Ovary (tissue), 3 donors: ENCODE measurements around the gene RFPL1.

ENCODE experiments used
- POLR2A ChIP-seq: fragments of 450-650 bp; IDR thresholded peaks from one replicate; pipeline ENCODE4 v1.6.1; 2017; ENCODE audit warnings: antibody characterized with exemption, mild to moderate bottlenecking, moderate library complexity
- TF ChIP-seq, protein P1 (sequence below), 3 donors: fragments of 450-650 bp in 2 of 3; fragments of 200-600 bp in 1 of 3; IDR thresholded peaks; one replicate each; pipeline versions ENCODE4 v1.5.1 to v1.8.0; 2016 to 2022; ENCODE audit warnings: antibody characterized with exemption in 3 of 3, mild to moderate bottlenecking in 1 of 3
- donor health status: DM: no; HTN: no; CAD: no.

DNA sequence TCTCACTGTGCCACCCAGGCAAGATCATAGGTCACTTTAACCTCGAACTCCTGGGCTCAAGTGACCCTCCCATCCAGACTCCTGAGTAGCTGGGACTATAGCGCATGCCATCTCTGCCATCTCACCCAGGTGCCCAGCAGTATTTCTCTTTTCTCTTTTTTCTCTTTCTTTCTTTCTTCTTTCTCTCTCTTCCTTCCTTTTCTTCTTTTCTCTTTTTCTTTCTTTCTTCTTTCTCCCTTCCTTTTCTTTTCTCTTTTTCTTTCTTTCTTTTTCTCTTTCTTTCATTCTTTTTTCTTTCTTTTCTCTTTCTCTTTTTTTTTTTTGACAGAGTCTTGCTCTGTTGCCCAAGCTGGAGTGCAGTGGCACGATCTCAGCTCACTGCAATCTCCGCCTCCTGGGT lies 13.5 kb downstream of the RFPL1 start:
- TF ChIP-seq POLR2A, result no peak
- TF ChIP-seq, protein P1, sequence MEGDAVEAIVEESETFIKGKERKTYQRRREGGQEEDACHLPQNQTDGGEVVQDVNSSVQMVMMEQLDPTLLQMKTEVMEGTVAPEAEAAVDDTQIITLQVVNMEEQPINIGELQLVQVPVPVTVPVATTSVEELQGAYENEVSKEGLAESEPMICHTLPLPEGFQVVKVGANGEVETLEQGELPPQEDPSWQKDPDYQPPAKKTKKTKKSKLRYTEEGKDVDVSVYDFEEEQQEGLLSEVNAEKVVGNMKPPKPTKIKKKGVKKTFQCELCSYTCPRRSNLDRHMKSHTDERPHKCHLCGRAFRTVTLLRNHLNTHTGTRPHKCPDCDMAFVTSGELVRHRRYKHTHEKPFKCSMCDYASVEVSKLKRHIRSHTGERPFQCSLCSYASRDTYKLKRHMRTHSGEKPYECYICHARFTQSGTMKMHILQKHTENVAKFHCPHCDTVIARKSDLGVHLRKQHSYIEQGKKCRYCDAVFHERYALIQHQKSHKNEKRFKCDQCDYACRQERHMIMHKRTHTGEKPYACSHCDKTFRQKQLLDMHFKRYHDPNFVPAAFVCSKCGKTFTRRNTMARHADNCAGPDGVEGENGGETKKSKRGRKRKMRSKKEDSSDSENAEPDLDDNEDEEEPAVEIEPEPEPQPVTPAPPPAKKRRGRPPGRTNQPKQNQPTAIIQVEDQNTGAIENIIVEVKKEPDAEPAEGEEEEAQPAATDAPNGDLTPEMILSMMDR (IDR thresholded peaks at IDR 0.05), result no peak
